Stimulated activated CD8-positive, alpha-beta memory T cell treated with anti-CD3 and anti-CD28 coated beads, Interleukin-15, amount 100 ng/mL, for 1 hour (primary cell): ENCODE results near the gene DLG5.

Source experiments
- DNase-seq: peaks from one replicate; pipeline ENCODE4 v3.0.0-alpha.2; 2020; ENCODE audit warnings: low read depth

DLG5 gene

GRCh38 chr10:77943121-77943901, 16.8 kb upstream of the DLG5 start:
- DNase-seq = no peak

GRCh38 chr10:77941790-77942189, 15.2 kb upstream of the DLG5 start:
- DNase-seq = no peak

- no peak for DNase-seq
These were observed 14.1 kb upstream of the DLG5 start for GRCh38 chr10:77940627-77941026.

- DNase-seq = no peak
These were observed 13.7 kb upstream of the DLG5 start for GRCh38 chr10:77940225-77940624.

- DNase-seq = no peak
These were observed 13.0 kb upstream of the DLG5 start for GRCh38 chr10:77939561-77940001.

GRCh38 chr10:77936697-77937567, 10.4 kb upstream of the DLG5 start:
- no peak for DNase-seq

GRCh38 chr10:77932016-77932715, 5.6 kb upstream of the DLG5 start:
- DNase-seq = no peak

GRCh38 chr10:77927402-77928246, 1.1 kb upstream of the DLG5 start:
- no peak for DNase-seq

- no peak for DNase-seq
These were observed 575 bp downstream of the DLG5 start for GRCh38 chr10:77925795-77926565.

GRCh38 chr10:77925410-77925794, 1.2 kb downstream of the DLG5 start:
- DNase-seq = no peak

- no peak for DNase-seq
These were observed 3.9 kb downstream of the DLG5 start for GRCh38 chr10:77922566-77923179.

GRCh38 chr10:77922055-77922454, 4.5 kb downstream of the DLG5 start:
- no peak for DNase-seq

- DNase-seq = no peak
These were observed 5.2 kb downstream of the DLG5 start for GRCh38 chr10:77921395-77921794.

- no peak for DNase-seq
These were observed 6.1 kb downstream of the DLG5 start for GRCh38 chr10:77920495-77920894.

GRCh38 chr10:77919713-77920108, 6.8 kb downstream of the DLG5 start:
- DNase-seq = no peak

GRCh38 chr10:77915319-77916105, 11.0 kb downstream of the DLG5 start:
- DNase-seq = no peak

GRCh38 chr10:77913090-77913489, 13.5 kb downstream of the DLG5 start:
- DNase-seq = no peak

GRCh38 chr10:77912576-77912975, 14.0 kb downstream of the DLG5 start:
- no peak for DNase-seq

GRCh38 chr10:77911535-77912123, 14.9 kb downstream of the DLG5 start:
- no peak for DNase-seq
